GM21737 (cell line): ENCODE measurements around the gene RXRG.

ENCODE experiments used
- ATAC-seq: cut with Tn5 transposase; IDR thresholded peaks from one replicate; pipeline ENCODE4 v1.9.1; 2021; ENCODE audit warnings: mild to moderate bottlenecking, moderate library complexity; ENCODE audit not compliant: unreplicated experiment

RXRG gene

GRCh38 chr1:165452336-165453130, 7.6 kb upstream of the RXRG start:
- ATAC-seq, result no peak

DNA sequence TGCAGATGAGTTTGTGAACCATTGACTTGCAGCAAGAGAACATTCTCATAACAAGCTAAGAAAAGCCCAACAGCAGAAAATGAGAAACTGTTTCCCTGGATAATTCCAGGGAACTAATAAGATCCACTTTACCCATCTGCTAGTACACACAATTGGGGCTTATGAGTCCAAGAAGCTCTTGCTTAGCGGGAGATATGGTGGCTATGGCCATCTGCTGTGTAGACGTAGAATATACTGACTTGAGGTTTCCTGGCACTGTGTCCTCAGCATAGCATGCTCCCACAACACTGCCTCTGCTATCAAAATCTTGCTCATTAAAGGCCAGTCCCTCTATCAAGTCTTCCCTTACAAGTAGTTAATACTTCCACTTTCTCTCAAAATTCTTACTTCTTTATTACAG, 6.8 kb upstream of the RXRG start:
- ATAC-seq, result no peak

DNA sequence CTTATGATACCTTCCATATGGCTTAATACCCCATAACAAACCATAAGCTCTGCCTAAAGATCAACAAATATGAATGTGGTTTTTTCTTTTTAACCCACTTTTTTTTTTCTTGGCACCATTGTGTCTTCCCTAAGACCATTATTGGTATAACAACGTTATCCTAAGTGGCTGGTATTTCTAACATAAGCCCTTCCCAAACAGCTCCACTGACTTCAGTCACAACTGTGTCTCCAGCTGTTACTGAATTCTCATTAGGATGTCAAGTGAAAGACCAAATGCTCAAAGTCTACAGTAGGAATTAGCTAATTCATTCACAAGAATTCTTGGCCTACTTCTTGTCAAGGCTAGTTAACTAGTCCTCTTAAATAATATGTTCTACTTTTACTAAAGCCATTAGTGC, 4.2 kb upstream of the RXRG start:
- ATAC-seq, result no peak

DNA sequence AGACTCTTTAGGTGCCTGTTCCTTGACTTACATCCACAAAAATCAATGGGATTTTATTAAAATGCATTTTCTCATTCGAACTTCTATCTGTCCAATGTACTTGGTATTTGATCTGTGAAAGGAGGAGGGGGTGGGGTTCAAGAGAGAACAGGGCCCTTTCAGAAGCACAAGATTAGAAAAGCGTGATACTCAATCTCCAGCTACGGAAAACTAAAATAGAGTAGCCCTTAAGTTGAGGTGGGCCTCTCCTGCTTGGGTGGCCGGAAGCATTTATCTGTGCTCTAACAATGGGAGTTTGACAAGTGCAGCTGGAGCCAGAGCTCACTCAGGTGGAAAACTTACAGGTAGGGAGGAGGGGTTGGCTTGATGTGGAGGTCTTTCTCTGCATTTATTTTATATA, 462 bp upstream of the RXRG start:
- ATAC-seq, result no peak

- ATAC-seq, result no peak
Measured at GRCh38 chr1:165443539-165444311, 1.2 kb downstream of the RXRG start.

DNA sequence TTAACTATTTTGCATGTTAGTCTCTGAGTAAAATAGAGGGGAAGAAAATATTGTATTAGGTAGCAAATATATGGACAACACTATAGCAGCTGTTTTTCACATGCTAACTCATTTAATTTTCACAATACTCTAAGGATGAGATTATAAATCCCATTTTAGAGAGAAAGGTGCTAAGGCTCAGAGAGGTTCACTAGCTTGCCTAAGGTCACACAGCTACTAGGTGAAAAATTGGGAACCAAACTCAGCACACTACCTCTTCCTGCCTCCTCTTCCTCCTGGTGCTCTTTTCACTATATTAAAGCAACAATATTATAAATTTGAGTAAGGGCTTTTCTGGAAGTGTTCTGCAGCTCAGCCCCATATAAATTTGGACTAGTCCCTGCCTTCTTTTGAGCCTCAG, 2.3 kb downstream of the RXRG start:
- ATAC-seq, result no peak

DNA sequence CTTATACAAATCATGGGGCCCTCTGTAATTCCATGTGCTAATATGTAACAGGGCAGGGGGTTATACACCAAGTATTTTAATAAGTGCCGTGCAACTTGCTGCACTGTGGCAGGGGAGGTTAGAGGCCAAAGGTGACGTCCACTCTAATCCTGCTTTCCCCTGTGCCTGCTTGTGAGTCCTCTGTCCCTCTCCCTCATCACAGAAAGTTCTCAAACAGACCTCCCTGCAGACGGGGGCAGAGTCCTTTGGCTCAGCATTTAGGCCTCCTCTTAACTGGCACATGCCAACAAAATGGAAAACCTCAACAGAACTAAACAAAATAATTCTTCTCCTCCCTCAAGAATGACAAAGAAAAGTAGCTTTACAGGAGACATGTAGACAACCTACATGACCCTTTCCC, 2.9 kb downstream of the RXRG start:
- ATAC-seq, result no peak

- ATAC-seq, result no peak
Measured at GRCh38 chr1:165441166-165441880, 3.6 kb downstream of the RXRG start.

DNA sequence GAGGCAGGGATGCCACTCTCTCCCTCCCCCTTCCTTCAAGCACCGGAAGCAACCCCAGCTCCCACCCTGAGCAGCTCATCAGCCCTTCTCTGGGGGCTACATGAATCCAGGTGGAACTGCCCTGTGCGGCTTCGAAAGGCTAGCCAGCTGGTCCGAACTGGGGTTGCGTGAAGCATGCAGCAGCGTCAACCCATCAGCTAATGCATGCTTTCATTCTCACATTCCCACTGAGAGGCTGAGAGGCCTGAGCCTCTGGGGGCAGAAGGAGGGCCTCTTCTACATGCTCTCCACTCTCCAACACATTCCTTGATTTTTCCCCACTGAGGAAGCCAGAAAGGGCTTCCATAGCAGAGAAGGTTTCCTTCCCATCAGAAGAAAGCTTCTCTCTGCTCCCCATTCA, 5.6 kb downstream of the RXRG start:
- no peak for ATAC-seq

GRCh38 chr1:165436994-165437393, 7.9 kb downstream of the RXRG start:
- no peak for ATAC-seq

- no peak for ATAC-seq
Measured at GRCh38 chr1:165435801-165436200, 9.1 kb downstream of the RXRG start.

DNA sequence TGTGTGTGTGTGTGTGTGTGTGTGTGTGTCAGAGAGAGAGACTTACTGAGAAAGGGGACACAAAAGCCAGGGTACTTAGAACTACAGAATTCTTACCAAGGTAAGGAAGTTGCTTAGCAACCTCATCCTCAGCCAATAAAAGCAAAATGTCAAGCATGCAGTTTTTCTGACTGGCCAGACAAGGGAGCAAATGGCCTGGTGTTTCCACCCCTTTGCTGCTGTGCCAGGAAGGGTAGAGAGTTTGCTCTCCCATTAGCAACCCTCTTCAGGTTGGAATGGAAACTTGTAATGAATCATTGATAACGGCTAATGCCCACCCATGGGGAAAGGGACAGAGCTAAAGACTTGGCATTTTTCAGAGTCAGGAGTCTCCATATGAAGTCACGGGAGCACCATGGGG, 10.6 kb downstream of the RXRG start:
- ATAC-seq, result no peak

- no peak for ATAC-seq
Measured at GRCh38 chr1:165431079-165431478, 13.8 kb downstream of the RXRG start.

- ATAC-seq, result no peak
Measured at GRCh38 chr1:165426745-165427144, 18.2 kb downstream of the RXRG start.

DNA sequence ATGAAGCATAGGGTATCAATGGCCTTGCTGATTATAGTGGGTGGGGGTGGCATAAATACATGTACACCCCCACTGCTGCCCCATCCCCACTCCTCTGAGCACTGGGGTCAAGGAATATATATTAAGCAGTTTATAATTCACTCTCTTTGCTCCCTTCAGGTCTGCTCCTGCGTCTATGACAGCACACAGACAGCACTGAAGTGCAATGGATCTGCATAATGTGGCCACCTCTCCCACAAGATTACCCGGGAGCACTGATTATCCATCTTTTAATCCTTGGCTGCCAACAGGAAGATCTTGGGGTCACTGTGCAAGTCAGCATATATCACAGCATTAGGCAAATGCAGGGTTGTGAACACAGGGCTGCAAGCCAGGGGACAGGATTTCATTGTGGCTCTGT, 19.3 kb downstream of the RXRG start:
- ATAC-seq, result no peak

GRCh38 chr1:165424454-165425216, 20.3 kb downstream of the RXRG start:
- ATAC-seq, result no peak

DNA sequence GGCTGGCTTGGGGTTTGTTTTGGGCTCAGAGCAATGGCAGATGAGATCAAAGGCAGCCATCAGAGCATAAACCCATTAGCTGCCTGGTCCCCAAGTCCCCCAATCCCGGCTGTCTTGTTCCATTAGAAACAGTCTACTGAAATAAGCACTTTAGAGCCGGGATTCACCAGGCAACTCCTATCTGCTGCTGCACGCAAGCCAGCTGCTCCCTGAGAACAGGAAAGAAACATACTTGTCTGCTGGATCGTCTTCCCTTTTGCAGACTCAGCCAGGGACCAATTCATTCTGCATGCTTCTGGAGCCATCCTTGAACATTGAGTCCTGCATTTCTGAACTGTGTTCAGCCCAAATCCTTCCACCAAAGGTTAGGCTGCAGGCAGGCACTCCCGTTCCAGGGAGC, 21.8 kb downstream of the RXRG start:
- no peak for ATAC-seq

DNA sequence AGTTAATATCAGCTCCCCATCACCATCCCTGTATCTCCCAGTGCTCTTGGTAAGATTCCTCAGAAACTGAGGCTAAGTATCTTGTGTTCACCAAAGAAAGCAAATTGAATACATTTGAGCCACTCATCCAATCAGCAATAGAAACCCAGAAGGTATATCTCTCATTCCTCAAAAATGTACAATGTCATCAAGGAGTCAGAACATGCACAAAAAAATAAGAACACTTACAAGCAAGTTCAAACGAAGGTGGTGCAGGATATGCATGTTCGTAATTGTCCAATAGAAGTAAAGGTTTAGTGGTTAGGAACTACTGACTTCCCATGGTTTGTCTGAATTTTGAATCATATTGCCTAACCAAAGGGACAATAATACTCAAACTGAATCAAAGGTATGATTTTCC, 24.3 kb downstream of the RXRG start:
- ATAC-seq, result no peak

DNA sequence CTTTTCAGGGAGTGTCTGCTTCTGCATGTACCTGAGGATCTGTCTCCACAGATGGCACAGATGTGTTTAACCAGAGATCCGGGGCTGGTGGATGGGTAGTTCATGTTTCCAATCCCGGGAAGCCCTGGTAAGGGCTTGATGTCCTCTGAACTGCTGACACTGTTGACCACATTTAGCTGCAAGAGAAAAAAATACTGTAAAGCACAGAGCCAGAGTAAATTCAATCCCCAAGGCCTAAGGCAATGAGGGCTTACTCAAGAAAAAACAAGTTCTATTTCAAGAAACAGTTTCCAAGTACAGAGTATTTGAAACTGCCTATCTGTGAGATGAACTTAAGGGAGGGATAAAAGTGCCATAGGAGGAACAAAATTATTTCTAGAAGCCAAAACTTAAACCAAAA, 25.1 kb downstream of the RXRG start:
- no peak for ATAC-seq

GRCh38 chr1:165418195-165418594, 26.7 kb downstream of the RXRG start:
- no peak for ATAC-seq

DNA sequence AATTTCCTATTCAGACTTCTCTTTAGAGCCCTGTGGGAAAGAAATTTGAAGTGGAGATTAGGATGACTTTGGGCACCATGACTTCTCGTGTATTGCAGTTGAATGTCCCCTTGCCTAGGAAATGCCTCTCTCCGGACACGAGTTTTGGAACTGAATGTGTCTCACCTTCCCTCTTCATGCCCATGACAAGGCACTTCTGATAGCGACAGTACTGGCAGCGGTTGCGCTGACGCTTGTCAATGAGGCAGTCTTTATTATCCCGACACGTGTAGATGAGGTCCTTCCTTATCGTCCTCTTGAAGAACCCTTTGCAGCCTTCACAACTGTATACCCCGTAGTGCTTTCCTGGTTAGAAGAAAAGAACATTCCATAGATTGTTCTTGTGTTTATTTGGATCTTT, 28.1 kb downstream of the RXRG start:
- ATAC-seq, result no peak
